HL-60/S4 (cell line): ENCODE data around the gene YIPF2.
"Not testable (repeated sequence)": the region's sequence is repeated elsewhere in the genome, so short reads cannot be mapped to it uniquely, and the experiment has no call there.

Experiments used
- in situ Hi-C: fragments of 300-500 bp; cut with MboI; formaldehyde crosslinking; loops from 2 replicates; pipeline ENCODE4 v1.14.3; 2022; ENCODE audit warnings: low sequenced_read_pairs

Gene YIPF2

DNA sequence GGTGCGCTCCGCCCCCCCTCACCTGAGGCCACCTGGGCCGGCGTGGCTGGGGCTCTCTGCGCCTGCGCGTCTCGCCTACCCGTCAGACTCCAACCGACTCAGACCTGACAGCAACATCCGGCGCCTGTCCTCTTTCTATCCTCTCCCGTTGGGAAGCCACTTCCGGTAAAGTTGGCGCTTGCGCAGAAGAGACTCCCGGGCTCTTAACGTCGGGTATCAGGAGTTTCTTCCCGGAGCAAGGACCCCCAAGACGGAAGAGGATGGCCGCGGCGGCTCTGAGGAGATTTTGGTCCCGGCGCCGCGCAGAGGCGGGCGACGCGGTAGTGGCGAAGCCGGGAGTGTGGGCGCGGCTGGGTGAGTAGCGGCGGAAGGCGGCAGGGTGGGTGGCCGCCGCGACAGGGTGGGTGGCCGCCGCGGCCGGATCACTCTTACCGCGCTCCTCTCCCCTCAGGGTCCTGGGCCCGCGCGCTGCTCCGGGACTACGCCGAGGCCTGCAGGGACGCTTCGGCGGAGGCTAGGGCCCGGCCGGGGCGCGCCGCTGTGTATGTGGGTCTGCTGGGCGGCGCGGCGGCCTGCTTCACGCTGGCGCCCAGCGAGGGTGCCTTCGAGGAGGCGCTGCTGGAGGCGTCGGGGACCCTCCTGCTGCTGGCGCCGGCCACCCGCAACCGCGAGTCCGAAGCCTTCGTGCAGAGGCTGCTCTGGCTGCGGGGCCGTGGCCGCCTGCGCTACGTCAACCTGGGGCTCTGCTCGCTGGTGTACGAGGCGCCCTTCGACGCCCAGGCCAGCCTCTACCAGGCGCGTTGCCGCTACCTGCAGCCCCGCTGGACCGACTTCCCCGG lies at the start of gene YIPF2, which contains the start of gene TIMM29:
YIPF2 (minus strand) TSS at position 77 of the 839 bp plus-strand sequence. CDS start 229 bp downstream, outside the sequence.
TIMM29 (plus strand) TSS at position 249 of the 839 bp plus-strand sequence; CDS start at position 261, 12 bp downstream.
- in situ Hi-C loops: no loop called here

DNA sequence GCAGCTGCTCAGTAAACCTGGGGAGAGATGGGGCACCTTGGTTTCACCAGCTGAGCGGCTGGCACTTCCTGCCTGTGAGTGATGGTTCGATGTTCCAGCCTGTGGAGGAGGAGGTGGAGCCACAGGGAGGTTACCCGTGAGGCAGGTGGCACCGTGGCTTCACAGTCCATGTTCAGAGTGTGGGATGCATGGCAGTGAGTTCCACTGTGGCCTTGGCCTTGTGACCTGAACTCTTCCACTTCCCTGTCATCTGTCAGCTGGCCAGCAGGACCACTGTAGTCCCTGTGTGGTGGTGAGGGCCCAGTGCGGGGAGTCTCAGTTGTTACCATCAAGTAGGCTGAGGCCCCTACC lies 49.3 kb upstream of the YIPF2 start:
- in situ Hi-C loops: no loop called here

DNA sequence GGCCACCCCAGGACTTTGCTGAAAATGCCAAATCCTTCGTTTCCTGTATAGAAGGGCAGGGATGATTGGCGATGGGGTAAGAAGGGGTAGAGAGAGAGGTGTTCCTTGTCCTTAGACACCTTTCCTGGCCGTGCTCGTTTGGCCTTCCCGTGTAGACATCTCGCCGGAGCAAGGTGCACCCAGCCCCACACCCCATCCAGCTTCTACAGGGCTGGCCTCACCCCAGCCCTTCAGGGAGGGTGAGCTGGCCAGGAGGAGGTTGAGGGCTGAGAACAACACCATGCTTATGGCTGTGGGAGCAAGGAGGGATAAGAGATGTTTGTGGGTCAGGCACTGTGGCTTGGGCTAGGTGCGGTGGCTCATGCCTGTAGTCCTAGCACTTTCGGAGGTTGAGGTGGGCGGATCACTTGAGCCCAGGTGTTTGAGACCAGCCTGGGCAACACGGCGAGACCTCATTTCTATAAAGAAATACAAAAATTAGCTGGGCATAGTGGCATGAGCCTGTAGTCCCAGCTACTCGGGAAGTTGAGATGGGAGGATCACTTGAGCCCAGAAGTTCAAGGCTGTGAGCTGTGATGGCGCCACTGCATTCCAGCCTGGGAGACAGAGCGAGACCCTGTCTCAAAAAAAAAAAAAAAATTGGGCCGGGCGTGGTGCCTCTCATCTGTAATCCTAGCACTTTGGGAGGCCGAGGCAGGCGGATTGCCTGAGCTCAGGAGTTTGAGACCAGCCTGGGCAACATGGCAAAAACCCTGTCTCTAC lies 47.9 kb upstream of the YIPF2 start:
- in situ Hi-C loops: no loop called here

DNA sequence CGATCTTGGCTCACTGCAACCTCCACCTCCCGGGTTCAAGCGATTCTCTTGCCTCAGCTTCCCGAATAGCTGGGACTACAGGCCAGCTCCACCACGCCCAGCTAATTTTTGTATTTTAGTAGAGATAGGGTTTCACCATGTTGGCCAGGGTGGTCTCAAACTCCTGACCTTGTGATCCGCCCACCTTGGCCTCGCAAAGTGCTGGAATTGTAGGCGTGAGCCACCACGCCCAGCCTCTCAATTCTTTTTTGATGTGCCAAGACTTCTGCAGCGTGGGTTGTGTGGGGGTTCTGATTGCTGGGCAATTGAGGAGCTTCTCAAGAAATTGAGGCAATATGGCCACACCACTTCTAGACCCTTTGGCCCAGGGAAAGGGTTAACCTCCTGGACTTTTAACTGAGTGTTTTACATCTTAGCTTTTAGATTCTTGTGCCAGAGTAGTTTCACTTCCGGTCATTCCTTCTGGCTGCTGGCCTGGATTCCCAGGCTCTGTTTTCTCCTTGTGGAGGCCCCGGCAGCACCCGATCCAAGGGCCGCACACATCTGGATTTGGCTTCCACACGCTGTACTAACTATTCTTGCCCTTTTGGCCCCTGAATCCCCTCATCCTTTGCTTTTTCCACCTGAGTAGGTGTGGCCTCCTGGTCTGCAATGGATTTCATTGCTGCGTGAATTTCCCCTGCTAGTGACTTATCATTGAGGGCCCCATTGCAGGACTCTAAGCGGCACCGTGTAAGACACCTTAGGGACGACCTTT lies 47.1 kb upstream of the YIPF2 start:
- in situ Hi-C loops: no loop called here

DNA sequence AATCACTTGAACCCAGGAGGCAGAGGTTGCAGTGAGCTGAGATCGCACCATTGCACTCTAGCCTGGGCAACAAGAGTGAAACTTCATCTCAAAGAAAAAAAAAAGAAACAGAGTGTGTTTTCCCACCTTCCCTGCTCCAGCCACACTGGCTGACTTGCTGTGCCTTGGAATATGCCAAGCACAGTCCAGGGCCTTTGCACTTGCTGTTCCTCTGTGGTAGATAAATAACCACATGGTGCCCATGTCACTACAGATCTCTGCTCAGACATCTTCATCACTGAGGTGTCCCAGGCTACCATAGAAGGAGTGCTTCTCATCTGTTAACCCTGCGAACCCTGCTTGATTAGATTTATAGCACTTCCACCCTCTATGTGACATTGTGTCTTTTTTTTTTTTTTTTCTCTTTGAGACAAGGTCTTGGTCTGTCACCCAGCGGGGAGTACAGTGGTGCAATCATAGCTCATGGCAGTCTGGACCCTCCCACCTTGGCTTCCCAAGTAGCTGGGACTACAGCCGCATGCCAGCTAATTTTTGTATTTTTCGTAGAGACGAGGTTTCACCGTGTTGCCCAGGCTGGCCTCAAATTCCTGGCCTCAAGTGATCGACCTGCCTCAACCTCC lies 42.8 kb upstream of the YIPF2 start:
- in situ Hi-C loops: no loop called here

DNA sequence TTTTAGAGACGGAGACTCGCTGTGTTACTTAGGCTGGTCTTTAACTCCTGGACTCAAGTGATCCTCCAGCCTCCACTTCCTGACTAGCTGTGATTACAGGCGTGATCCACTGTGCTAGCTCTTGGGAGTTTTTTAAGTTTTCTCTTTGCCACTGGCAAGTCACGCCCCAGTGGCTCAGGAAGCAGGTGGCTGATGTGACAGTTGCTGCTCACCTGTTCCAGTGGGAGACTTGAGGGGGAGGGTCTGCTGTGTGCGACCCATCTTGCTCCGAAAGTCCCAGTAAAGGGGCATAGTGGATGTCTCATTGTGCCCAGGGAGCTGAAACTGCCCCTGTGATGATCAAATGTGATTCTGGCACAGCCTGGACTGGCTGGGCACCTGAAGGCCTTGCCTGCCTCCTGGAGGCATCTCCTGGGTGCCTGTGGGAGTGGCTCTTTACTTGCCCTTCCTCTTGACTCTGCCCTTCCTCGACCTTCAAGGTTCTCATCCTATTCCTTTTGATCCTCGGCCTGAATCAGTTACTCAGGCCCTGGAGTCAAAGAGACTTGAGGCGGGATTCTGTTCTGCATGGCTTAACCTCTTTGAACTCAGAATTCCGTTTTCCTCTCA lies 40.2 kb upstream of the YIPF2 start:
- in situ Hi-C loops: no loop called here

DNA sequence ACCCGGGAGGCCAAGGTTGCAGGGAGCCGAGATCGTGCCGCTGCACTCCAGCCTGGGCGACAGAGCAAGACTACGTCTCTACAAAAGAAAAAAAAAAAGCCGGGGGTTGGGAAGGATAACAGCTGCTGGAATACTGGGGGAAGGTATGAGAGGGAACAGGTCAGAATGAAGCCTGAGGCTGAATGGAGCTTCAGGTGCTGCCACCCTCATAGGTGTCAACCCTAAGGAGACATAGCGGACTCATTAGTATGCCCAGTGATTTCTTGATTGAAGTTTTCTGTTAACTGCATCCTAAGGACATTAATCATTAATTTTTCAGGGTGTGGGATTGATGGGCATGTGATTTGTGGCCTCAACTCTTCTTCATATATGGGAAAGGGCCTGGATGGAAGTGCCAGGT lies 38.4 kb upstream of the YIPF2 start:
- in situ Hi-C loops: no loop called here

DNA sequence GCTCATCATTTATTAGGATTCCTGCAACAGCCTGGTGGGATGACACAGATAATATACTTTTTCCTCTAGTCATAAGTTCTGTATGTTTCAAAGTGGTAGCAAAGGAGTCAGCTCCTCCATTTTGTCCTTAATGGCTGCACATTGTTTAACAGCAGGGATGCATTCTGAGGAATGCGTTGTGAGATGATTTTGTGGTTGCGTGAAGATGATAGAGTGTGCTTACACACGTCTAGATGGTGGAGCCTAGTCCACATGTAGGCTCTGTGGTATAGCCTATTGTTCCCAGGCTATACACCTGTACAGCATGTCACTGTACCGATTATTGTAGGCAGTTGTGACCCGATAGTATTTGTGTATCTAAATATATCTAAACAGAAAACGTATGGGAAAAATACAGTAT lies 37.0 kb upstream of the YIPF2 start:
- in situ Hi-C loops: no loop called here

DNA sequence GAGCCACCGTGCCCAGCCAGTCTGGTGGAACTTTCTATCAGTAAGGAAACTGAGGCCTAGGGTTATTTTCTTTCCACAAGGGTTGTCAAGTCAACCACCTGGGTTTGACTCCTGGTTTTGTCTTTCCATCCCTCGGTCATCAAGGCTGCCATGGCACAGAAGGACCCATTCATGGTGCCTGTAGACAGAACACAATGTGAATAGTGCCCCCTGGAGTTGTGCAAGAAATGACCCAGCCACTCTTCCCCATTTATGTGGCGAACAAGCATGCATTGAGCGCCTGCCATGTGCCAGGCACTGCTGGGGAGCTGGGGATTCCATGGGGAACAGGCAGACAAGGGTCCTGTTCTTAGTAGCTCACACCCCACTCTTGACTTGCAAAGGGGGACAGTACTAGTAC lies 36.5 kb upstream of the YIPF2 start:
- in situ Hi-C loops: no loop called here

DNA sequence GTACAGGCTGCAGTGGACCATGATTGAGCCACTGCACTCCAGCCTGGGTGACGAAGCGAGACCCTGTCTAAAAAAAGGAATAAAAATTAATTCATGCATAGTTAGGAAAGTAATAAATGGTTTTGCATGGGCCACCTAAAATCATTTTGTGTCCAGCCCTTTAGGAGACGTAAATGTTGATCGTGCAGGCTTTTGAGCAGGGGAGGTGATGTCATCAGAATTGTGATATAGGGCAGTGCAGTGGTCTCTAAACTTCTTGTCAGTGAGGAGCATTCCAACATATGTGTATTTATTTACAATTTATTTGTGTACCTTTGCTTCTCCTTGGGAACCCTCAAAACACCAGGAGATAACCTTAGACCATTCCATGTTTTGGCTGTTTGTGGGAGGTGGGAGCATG lies 35.4 kb upstream of the YIPF2 start:
- in situ Hi-C loops: no loop called here

DNA sequence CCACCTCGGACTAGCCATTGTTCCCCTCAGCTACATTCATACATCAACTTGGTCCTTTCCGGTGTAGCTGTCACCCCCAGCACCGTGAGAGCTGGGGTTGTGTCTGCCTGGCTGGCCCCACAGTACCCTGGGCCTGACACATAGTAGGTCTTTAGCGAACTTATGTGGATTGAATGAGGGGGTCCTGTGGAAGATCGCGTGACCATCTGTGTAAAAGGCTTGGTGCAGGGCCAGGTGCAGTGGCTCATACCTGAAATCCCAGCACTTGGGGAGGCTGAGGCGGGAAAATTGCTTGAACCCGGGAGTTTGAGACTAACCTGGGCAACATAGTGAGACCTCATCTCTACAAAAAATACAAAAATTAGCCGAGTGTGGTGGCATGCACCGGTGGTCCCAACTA lies 34.4 kb upstream of the YIPF2 start:
- in situ Hi-C loops: no loop called here

DNA sequence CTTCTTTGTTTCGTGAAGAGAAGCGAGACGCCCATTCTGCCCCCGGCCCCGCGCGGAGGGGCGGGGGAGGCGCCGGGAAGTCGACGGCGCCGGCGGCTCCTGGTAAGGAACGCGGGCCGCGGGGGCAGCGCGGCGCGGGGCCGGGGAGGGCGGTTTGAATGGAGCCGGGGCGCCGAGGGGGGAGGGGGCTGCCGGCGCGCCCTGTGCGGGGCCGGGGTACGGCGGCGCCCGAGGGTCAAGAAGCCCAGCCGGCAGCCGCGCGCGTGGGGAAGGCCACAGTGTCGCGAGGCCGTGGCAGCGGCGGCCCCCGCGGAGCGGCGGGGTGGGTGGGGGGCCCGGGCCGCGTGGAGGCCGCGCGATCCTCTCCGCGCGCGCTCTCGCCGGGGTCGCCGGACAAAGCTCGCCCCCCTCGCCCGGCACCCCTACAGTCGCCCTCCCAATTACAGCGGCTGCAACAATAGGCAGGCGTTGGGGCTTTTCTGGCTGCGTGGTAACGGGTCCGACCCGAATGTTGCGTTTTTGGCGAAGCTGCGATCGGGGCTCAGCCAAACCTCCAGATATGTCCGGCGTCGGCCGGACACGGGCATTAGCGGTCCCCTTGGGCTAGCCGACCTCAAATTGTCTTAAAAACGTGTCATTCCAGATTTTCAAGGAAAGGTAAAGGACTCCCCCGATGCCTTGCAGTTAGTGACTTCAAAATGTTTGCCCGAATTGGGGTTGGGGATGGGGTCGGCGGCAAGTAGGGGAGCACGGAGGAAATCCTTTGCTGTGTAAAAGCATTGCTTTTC lies 32.8 kb upstream of the YIPF2 start:
- in situ Hi-C loops: no loop called here

DNA sequence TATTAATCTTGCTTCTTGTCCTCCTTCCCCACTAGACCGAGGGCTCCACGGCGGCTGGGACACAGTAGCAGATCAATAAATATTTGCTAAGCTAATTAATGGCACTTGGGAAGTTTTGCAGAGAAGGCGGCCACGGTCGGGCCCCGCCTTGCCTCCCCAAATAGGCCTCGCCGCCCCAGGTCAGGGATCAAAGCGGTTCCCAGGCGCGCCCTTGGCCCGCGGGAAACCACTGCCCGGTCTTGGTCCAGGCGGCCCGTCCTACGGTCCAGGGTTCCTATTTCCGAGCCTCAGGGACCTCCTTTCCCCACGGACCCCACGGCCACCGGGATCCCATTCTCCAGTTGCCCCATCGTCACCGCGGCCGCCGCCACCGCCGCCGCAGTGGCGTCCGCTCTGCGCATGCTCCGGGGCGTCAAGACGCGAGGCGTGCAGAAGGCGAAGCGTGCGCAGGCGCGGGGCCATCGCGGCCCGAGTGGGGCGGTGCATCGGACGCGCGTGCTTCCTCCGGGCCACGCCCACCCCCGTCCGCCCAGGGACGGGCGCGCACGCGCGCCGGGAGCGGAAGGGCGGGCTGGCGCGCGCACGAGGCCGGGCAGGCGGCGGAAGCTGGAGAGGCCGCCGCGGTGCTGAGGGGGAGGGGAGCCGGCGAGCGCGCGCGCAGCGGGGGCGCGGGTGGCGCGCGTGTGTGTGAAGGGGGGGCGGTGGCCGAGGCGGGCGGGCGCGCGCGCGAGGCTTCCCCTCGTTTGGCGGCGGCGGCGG lies 32.1 kb upstream of the YIPF2 start, which contains the start of gene SMARCA4:
SMARCA4 (plus strand) TSS at position 717 of the 759 bp plus-strand sequence. CDS start 23,122 bp downstream, outside the sequence.
- in situ Hi-C loops: no loop called here

DNA sequence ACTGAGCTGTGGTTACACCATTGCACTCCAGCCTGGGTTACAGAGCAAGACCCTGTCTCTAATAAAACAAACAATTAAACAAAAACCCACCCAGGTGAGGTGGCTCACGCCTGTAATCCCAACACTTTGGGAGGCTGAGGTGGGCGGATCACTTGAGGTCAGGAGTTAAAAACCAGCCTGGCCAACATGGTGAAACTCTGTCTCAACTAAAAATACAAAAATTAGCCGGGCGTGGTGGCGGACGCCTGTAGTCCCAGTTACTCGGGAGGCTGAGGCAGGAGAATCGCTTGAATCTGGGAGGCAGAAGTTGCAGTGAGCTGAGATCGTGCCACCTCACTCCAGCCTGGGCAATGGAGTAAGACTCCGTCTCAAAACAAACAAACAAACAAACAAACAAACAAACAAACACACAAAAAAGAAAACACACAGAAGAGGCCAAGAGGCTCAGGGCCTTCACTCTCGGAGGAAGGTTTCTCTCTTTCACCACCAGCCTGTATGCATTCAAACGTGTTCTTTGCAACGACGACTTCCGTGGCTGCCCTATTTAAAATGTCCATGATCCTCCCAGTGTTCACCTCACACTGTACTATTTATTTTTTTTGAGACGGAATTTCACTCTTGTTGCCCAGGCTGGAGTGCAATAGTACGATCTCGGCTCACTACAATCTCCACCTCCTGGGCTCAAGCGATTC lies 31.0 kb upstream of the YIPF2 start:
- in situ Hi-C loops: not testable (repeated sequence)

DNA sequence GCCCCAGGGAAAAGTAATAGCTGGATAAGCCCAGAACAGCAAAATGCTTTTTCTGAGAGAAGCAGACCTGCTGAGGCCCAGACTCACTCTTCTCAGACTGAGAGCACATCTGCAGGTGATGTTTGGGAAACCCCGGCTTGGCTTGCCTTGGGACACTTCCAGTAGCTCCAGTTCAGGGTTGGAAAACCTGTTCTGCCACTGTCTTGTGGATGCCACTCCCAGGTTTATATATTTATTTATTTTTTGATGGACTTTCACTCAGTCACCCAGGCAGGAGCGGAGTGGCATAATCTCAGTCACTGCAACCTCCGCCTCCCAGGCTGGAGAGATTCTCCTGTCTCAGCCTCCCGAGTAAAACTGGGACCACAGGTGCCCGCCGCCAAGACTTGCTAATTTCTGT lies 24.4 kb upstream of the YIPF2 start:
- in situ Hi-C loops: no loop called here

DNA sequence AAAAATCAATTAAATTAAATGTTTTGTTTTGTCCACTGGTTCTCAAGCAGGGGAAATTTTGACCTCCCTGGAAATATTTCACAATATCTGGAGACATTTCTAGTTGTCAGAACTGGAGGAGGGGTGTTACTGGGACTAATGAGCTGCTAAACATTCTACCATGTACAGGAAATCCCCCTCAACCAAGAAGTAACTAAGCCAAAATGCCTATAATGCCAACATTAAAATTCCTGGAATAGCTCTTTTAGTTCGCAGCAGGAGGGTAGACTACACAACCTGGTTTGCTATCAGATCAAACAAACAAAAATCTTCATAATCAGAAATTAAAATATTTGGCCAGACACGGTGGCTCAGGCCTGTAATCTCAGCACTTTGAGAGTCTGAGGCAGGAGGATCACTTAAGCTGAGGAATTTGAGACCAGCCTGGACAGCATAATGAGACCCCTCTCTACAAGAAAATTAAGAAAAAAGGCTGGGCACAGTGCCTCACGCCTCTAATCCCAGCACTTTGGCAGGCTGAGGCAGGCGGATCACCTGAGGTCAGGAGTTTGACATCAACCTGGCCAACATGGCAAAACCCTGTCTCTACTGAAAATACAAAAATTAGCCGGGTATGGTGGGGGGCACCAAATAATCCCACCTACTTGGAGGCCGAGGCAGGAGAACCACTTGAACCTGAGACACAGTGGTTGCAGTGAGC lies 18.7 kb upstream of the YIPF2 start:
- in situ Hi-C loops: no loop called here

DNA sequence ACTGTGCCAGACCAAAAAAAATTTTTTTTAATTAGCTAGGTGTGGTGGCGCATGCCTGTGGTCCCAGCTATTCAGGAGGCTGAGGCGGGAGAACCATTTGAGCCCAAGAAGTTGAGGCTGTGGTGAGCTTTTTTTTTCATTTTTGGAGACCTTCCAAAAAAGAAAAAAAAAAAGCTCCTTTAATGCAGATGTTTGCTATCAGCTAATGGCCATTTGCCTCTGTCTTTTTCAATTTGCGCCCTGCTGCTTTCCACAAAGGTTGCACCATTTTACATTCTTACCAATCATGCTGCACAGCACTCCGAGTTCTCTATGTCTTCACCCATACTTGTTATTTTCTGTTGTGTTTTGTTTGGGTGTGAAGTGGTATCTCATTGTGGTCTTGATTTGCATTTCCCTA lies 16.8 kb upstream of the YIPF2 start:
- in situ Hi-C loops: no loop called here

DNA sequence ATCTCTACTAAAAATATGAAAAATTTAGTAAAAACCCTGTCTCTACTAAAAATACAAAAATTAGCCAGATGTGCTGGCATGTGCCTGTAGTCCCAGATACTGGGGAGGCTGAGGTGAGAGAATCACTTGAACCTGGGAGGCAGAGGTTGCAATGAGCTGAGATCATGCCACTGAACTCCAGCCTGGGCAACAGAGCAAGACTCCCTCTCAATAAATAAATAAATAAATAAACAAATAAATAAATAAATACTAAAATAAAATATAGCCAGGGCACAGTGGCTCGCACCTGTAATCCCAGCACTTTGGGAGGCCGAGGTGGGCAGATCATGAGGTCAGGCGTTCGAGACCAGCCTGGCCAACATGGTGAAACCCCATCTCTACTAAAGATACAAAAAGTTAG lies 15.0 kb upstream of the YIPF2 start:
- in situ Hi-C loops: not testable (repeated sequence)
